Nucleus accumbens (tissue), 56 donors: ENCODE results near the gene RAD17.
"Not testable (repeated sequence)": the region's sequence is repeated elsewhere in the genome, so short reads cannot be mapped to it uniquely, and the experiment has no call there.

ENCODE experiments used
- DNase-seq, 56 donors: peaks; one replicate each; lab custom pipeline; 2025; lab: John Stamatoyannopoulos, UW

The RAD17 gene

DNA sequence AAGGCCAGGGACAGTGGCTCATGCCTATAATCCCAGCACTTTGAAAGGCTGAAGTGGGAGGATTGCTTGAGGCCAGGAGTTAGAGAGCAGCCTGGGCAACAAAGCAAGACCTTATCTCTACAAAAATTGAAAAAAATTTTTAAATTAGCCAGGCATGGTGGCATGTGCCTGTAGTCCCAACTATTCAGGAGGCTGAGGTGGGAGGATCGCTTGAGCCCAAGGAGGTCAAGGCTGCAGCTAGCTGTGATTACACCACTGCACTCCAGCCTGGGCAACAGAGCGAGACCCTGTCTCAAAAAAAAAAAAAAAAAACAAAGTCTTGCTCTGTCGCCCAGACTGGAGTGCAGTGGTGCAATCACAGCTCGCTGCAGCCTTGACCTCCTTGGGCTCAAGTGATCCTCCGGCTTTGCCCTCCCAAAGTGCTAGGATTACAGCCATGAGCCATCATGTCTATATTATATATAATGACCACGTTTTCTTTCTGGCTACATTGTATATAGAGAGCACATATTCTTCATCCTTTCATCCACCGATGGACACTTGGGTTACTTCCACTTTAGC, 85.9 kb downstream of the RAD17 start:
- DNase-seq = not testable (repeated sequence)

DNA sequence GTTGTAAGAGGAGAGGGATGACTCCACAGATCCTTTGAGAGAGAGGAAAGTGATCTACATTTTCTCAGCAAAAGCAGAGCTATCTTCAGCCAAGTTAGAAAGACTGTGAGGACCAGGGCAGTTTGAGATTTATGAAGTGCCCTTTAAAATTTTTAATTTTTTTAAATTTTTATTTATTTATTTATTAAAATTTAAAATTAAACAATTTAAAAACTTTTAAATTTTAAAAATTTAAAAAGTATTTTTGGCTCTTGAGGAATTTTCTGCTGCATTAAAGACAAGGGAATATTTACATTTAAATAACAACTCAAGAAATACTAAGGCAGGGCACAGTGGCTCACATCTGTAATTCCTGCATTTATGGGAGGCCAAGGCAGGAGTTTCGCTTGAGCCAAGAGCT, 92.6 kb downstream of the RAD17 start:
- DNase-seq = no peak
